Stimulated activated memory B cell treated with anti-CD40 and anti-IgM and Interleukin-4, amounts not matched to agents 10 μg/mL and 1 μg/mL and 100 μg/mL, for 72 hours (primary cell): ENCODE results near the gene SH3RF3.

ENCODE experiments used
- ATAC-seq: fragments of 150-1000 bp; cut with Tn5 transposase; 2 replicates; pipeline ENCODE4 v1.10.0; 2021
- H3K27ac Mint-ChIP-seq: one replicate; pipeline ENCODE4 v1.8.0; 2022; ENCODE audit warnings: mild to moderate bottlenecking, mixed read lengths
- H3K27me3 Mint-ChIP-seq: one replicate; pipeline ENCODE4 v1.8.0; 2022; ENCODE audit warnings: mixed read lengths
- H3K36me3 Mint-ChIP-seq: one replicate; pipeline ENCODE4 v1.8.0; 2022; ENCODE audit warnings: mixed read lengths
- H3K4me1 Mint-ChIP-seq: one replicate; pipeline ENCODE4 v1.8.0; 2022; ENCODE audit warnings: mixed read lengths
- H3K4me3 Mint-ChIP-seq: one replicate; pipeline ENCODE4 v1.8.0; 2022; ENCODE audit warnings: mild to moderate bottlenecking, moderate library complexity, mixed read lengths
- H3K9me3 Mint-ChIP-seq: one replicate; pipeline ENCODE4 v1.8.0; 2022; ENCODE audit warnings: mixed read lengths

Gene SH3RF3

GRCh38 chr2:109447251-109447661, 318.3 kb downstream of the SH3RF3 start:
- H3K9me3 Mint-ChIP-seq: peaks cover 20% of the 10 kb centered on the region
- no peak for ATAC-seq
- H3K4me1 Mint-ChIP-seq: no peaks in the 10 kb centered on the region
- peaks cover 8% of the 10 kb centered on the region for H3K27me3 Mint-ChIP-seq
- no peak overlapping the region for H3K4me3 Mint-ChIP-seq
- H3K36me3 Mint-ChIP-seq: peaks cover 6% of the 10 kb centered on the region
- H3K27ac Mint-ChIP-seq: no peak overlapping the region

- Mint-ChIP-seq H3K4me3 (no peak overlapping the region), H3K27ac (no peak overlapping the region), H3K9me3 (peaks cover 15% of the 10 kb centered on the region), H3K4me1 (no peaks in the 10 kb centered on the region), H3K27me3 (peaks cover 13% of the 10 kb centered on the region), H3K36me3 (peaks cover 6% of the 10 kb centered on the region)
- ATAC-seq: no peak
These were observed 318.8 kb downstream of the SH3RF3 start for GRCh38 chr2:109447776-109448175.

- Mint-ChIP-seq H3K27ac (no peak overlapping the region), H3K9me3 (peaks cover 14% of the 10 kb centered on the region), H3K4me1 (no peaks in the 10 kb centered on the region), H3K36me3 (peaks cover 6% of the 10 kb centered on the region), H3K27me3 (peaks cover 13% of the 10 kb centered on the region), H3K4me3 (no peak overlapping the region)
- no peak for ATAC-seq
These were observed 319.2 kb downstream of the SH3RF3 start for GRCh38 chr2:109448207-109448606.

GRCh38 chr2:109448946-109449788, 320.2 kb downstream of the SH3RF3 start:
- no peak overlapping the region for H3K27ac Mint-ChIP-seq
- H3K27me3 Mint-ChIP-seq: peaks cover 13% of the 10 kb centered on the region
- no peak for ATAC-seq
- H3K4me3 Mint-ChIP-seq: no peak overlapping the region
- peaks cover 6% of the 10 kb centered on the region for H3K36me3 Mint-ChIP-seq
- no peaks in the 10 kb centered on the region for H3K4me1 Mint-ChIP-seq
- H3K9me3 Mint-ChIP-seq: peaks cover 14% of the 10 kb centered on the region

- ATAC-seq: no peak
- Mint-ChIP-seq H3K4me1 (no peaks in the 10 kb centered on the region), H3K27ac (no peak overlapping the region), H3K36me3 (no peaks in the 10 kb centered on the region), H3K4me3 (no peak overlapping the region), H3K9me3 (peaks cover under 1% of the 10 kb centered on the region), H3K27me3 (peaks cover 24% of the 10 kb centered on the region)
These were observed 321.7 kb downstream of the SH3RF3 start for GRCh38 chr2:109450574-109451273.

- Mint-ChIP-seq H3K27ac (no peak overlapping the region), H3K27me3 (peaks cover 28% of the 10 kb centered on the region), H3K4me1 (no peaks in the 10 kb centered on the region), H3K36me3 (no peaks in the 10 kb centered on the region), H3K9me3 (no peaks in the 10 kb centered on the region), H3K4me3 (no peak overlapping the region)
- ATAC-seq: no peak
These were observed 322.7 kb downstream of the SH3RF3 start for GRCh38 chr2:109451671-109452070.

GRCh38 chr2:109452318-109453305, 323.6 kb downstream of the SH3RF3 start:
- Mint-ChIP-seq H3K27ac (no peak overlapping the region), H3K4me1 (peaks cover 3% of the 10 kb centered on the region), H3K9me3 (no peaks in the 10 kb centered on the region), H3K36me3 (no peaks in the 10 kb centered on the region), H3K27me3 (peaks cover 32% of the 10 kb centered on the region), H3K4me3 (no peak overlapping the region)
- no peak for ATAC-seq

GRCh38 chr2:109453371-109453995, 324.5 kb downstream of the SH3RF3 start:
- H3K9me3 Mint-ChIP-seq: no peaks in the 10 kb centered on the region
- peaks cover 10% of the 10 kb centered on the region for H3K4me1 Mint-ChIP-seq
- H3K4me3 Mint-ChIP-seq: no peak overlapping the region
- no peak overlapping the region for H3K27ac Mint-ChIP-seq
- ATAC-seq: no peak
- H3K36me3 Mint-ChIP-seq: no peaks in the 10 kb centered on the region
- H3K27me3 Mint-ChIP-seq: peaks cover 38% of the 10 kb centered on the region

- H3K4me3 Mint-ChIP-seq: no peak overlapping the region
- peaks cover 45% of the 10 kb centered on the region for H3K27me3 Mint-ChIP-seq
- H3K4me1 Mint-ChIP-seq: peaks cover 10% of the 10 kb centered on the region
- H3K9me3 Mint-ChIP-seq: no peaks in the 10 kb centered on the region
- H3K36me3 Mint-ChIP-seq: no peaks in the 10 kb centered on the region
- no peak for ATAC-seq
- no peak overlapping the region for H3K27ac Mint-ChIP-seq
These were observed 325.3 kb downstream of the SH3RF3 start for GRCh38 chr2:109454304-109454703.

- no peak for ATAC-seq
These were observed 325.9 kb downstream of the SH3RF3 start for GRCh38 chr2:109454765-109455394.

GRCh38 chr2:109455731-109456691, 327.0 kb downstream of the SH3RF3 start:
- Mint-ChIP-seq H3K4me3 (no peak overlapping the region), H3K9me3 (no peaks in the 10 kb centered on the region), H3K27ac (no peak overlapping the region), H3K36me3 (no peaks in the 10 kb centered on the region), H3K4me1 (peaks cover 10% of the 10 kb centered on the region), H3K27me3 (peaks cover 45% of the 10 kb centered on the region)
- ATAC-seq: no peak

More at GRCh38 chr2:109454765-109455394, 325.9 kb downstream of the SH3RF3 start:
- Mint-ChIP-seq H3K4me1 (peaks cover 10% of the 10 kb centered on the region), H3K27me3 (peaks cover 45% of the 10 kb centered on the region), H3K9me3 (no peaks in the 10 kb centered on the region), H3K27ac (no peak overlapping the region), H3K4me3 (no peak overlapping the region), H3K36me3 (no peaks in the 10 kb centered on the region)

- Mint-ChIP-seq H3K4me1 (peaks cover 10% of the 10 kb centered on the region), H3K27me3 (peaks cover 42% of the 10 kb centered on the region), H3K4me3 (no peak overlapping the region), H3K27ac (no peak overlapping the region), H3K9me3 (no peaks in the 10 kb centered on the region), H3K36me3 (no peaks in the 10 kb centered on the region)
- ATAC-seq: no peak
These were observed 327.8 kb downstream of the SH3RF3 start for GRCh38 chr2:109456776-109457175.

GRCh38 chr2:109457366-109457765, 328.4 kb downstream of the SH3RF3 start:
- Mint-ChIP-seq H3K4me1 (peaks cover 10% of the 10 kb centered on the region), H3K9me3 (no peaks in the 10 kb centered on the region), H3K4me3 (no peak overlapping the region), H3K27me3 (peaks cover 36% of the 10 kb centered on the region), H3K36me3 (no peaks in the 10 kb centered on the region), H3K27ac (no peak overlapping the region)
- peak; percentile 48 for ATAC-seq
